GM12891 (cell line): Measurements from ENCODE around the gene NINJ2.

ENCODE experiments used
- DNase-seq: peaks from one replicate; pipeline ENCODE4 v3.0.0; 2011; ENCODE audit warnings: low spot score; ENCODE audit not compliant: insufficient read length
- FAIRE-seq: peaks from 2 replicates; lab custom pipeline; 2011; peaks lifted over from hg19 to GRCh38; lab: Jason Lieb, UNC
- PAX5 ChIP-seq: IDR thresholded peaks from 2 replicates; pipeline ENCODE4 v1.6.1; 2011; ENCODE audit warnings: low read length, moderate library complexity, mild to moderate bottlenecking; ENCODE audit not compliant: insufficient read depth, severe bottlenecking
- POLR2A ChIP-seq: IDR thresholded peaks from 2 replicates; pipeline ENCODE4 v1.6.1; 2011; ENCODE audit warnings: low read depth, low read length, control low read depth
- POLR2AphosphoS5 ChIP-seq: IDR thresholded peaks from 2 replicates; pipeline ENCODE4 v1.6.1; 2011; ENCODE audit warnings: low read depth, low read length, control low read depth
- POU2F2 ChIP-seq: IDR thresholded peaks from 2 replicates; pipeline ENCODE4 v1.6.1; 2011; ENCODE audit warnings: low read depth, mild to moderate bottlenecking, control low read depth, low read length, moderate library complexity
- SPI1 ChIP-seq: IDR thresholded peaks from 2 replicates; pipeline ENCODE4 v1.6.1; 2011; ENCODE audit warnings: low read depth, low read length, control low read depth
- TAF1 ChIP-seq: IDR thresholded peaks from 2 replicates; pipeline ENCODE4 v1.6.1; 2011; ENCODE audit warnings: low read depth, low read length, control low read depth

NINJ2 gene

DNA sequence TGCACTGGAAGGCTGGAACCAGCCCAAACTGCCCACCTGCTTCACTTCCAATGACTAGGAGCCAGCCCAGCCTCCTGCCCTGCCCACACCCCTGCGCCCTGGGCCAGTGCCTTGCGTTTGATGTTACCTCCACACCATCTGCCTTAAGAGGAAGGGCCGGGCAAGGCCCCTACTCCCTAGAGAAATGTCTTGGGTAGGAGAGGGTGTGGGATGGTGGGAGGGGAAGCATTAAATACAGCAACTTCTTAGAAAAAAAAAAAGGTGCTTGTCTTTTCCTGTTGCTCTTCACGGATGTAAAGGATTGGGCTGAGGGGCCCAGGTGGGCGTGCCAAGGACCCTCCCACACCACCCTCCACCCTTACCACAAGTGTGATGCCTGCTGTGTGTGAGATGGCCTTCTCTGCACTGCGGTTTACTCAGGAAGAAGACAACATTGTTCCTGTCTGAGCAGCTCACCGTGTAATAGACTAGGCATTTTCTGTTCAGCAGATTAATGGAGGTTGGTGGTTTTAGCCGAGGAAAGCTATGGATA is 99.9 kb downstream of the NINJ2 start:
- TF ChIP-seq SPI1 (no peak), POLR2A (no peak), POU2F2 (no peak), TAF1 (no peak), PAX5 (no peak), POLR2AphosphoS5 (no peak)
- peak; percentile 88 for FAIRE-seq
- DNase-seq, result no peak

DNA sequence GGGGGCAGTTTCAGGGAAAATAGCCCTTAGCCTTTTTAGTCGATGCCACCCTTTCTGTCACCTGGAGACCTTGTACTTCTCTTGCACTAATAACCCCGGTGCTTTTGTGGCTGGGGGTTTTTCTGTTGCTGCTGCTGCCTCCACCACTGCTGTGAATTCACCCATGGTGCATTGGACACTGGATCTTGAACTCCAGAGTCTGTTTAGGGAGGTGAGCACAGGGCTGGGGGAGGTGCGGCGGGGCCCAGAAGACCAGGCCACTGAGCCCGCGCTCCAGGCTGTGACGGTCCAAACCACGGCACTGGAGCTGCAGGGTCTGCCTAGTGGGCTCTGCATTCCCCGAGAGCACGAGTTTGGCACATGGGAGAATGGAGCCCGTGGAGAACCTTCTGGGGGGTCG is 100.6 kb downstream of the NINJ2 start:
- TF ChIP-seq SPI1 (no peak), PAX5 (no peak), POU2F2 (no peak), POLR2AphosphoS5 (no peak), TAF1 (no peak), POLR2A (no peak)
- FAIRE-seq (no peak), DNase-seq (no peak)

DNA sequence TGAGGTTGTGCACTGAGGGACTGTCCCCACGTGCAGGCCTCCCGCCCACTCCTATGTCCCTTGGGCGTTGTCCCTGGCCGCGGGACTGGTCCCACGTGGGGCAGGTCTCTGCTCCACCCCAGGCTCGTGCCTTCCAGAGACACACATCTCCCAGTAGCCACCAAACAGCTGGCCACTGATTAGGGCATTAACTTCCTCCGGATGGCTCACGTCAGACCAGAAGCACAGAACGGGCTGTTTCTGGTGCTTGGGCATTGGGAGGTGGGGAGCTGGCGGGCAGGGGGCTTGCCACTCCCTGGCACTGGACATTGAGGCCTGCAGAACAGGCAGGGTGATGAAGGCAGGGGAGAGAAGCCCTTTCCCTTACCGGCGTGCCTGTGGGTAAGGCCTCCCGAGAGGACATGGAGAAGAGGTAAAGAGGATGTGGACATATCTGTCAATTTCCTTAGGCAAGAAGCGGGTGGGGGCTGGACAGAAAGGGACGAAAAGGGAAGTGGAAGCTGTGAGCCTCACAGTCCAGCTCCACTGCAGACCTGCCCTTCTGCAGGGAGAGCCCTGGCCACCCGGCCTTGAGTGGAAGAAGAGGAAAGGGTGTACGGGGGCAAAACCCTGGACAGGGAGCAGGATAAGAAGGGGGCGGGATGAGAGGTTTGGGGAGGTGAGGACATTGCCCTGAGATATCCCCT is 101.2 kb downstream of the NINJ2 start:
- FAIRE-seq, result no peak
- TF ChIP-seq SPI1, result peak; percentile 73
- no peak for TF ChIP-seq POU2F2
- DNase-seq, result no peak

DNA sequence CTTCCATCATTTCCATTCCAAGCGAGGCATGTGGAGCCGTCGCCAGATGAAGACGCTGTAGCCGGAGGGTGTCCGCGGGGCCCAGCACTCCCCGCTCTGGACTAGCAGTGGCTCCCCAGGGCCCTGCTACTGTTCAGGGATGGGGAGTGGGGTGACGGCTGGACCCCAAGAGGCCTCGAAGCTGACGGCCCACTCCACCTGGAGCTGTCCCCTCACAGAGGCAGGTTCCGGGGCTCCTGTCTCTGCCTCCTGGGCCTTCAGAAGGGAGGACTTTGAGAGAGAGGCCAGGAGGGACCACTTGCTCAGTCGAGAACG is 101.9 kb downstream of the NINJ2 start:
- FAIRE-seq, result no peak
- no peak for DNase-seq
- TF ChIP-seq TAF1, result no peak

DNA sequence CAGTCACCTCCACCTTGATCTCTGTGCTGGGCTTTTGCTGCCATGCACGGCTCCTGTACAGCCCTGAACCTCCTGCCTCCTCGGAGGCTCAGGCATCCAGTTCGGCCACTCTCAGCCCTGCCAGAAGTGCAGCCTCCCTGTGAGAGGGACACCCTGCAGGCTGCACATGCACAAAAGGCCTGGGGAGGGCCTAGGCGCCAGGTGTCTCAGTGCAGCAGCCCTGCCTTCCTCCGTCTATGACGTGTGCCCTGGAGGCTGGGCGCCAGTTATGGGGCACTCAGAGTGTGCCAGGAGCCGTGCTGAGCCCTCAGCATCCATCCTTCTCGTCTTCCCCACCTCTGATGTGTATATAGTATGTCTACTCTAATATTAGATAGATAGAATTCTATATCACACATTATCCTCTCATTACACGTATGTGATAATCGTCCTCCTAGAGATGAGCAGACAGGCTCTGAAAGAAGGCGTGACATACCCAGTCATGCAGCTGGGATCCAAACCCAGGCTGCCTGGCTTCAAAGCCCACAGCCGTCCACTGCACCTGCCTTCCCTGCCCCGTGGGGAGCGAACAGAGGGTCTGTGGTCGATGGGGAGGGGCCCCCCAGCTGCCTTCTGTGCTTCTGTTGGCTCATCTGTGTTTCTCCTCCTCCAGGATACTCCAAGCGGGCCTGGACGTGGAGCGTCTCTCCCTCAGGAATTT is 102.4 kb downstream of the NINJ2 start:
- DNase-seq (no peak), FAIRE-seq (no peak)
- TF ChIP-seq POU2F2 (no peak), TAF1 (no peak), PAX5 (no peak), POLR2A (no peak), SPI1 (no peak), POLR2AphosphoS5 (no peak)

DNA sequence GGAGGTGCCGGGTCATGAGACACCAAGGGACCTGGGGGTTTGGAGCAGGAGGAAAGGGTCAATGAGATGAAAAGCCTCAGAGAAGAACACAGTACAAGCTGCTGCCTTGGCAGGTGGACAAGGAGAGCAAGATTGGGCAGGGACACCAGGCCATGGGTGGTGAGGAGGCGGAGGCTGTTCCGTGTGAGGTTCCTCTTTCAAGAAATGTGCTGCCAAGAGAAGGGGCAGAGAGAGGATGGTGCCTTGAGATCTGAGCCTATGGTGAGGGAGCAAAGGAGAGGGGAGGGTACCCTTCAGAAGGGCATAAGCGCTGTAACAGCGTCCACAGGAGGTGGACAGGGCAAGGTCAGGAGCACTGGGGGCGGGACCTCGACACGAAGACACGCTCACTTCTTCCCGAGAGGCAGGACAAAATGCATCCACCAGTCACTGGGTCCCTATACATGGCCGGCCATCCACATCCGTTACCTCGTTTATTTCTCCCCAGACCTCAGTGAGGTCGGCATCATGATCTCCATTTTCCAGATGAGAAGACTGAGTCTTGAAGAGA is 103.3 kb downstream of the NINJ2 start:
- no peak for DNase-seq
- no peak for FAIRE-seq
- TF ChIP-seq POLR2AphosphoS5 (no peak), SPI1 (no peak), PAX5 (no peak), POU2F2 (no peak), POLR2A (no peak), TAF1 (no peak)

DNA sequence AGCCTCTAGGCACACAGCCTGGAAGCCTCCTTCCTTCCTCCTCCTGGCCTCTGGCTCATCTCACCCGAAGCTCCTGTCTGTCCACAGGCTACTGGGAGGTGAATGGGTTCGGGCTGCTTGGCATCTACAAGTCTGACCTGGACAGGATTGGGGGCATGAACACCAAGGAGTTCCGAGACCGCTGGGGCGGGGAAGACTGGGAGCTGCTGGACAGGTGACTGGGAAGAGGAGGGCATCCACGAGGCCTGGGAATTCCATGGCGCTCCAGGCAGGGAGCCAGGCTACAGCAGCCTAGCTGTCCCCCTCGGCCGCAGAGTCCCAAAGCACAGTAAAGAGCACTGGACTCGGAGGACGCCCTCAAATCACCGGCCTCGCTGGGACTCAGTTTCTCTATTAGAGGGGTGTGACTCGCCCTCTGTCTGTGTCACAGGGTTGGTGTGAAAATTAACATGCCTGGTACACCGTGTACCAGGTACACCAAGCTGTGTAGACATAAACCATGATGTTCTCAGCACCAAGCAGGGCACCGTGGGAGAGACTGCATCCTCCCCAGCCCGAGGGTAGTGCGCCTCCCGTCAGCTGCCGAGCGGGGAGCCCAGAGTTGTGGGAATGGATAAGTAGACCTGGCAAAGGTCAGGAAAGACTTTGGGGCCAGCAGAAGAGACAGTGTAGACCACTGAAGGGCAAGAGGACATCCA is 103.9 kb downstream of the NINJ2 start:
- DNase-seq, result no peak
- no peak for FAIRE-seq
- TF ChIP-seq PAX5, result no peak
- no peak for TF ChIP-seq POLR2A
- TF ChIP-seq TAF1, result no peak
- no peak for TF ChIP-seq POU2F2
- TF ChIP-seq POLR2AphosphoS5, result no peak
- TF ChIP-seq SPI1, result no peak

DNA sequence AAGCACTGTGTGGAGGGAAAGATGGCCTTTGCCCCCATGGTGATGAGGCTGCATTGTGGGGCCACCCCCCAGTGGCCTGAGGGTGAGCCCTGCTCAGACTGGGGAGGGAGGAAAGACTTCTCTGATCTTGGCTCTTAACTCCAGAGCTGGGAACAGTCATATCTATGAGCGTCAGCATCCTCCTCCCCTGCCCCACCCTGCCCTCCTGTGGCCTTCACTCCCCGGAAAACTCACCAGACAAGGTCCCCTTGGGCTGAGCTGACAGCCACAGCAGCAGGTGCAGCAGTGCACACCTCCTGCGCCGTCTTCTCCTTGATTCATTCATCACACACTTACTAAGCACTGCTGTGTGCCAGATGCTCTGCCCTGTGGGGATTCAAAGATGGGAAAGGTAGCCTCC is 104.7 kb downstream of the NINJ2 start:
- FAIRE-seq (no peak), DNase-seq (no peak)
- no peak for TF ChIP-seq SPI1
- TF ChIP-seq POLR2A, result no peak
- TF ChIP-seq TAF1, result no peak
- no peak for TF ChIP-seq POLR2AphosphoS5
- TF ChIP-seq POU2F2, result no peak
- TF ChIP-seq PAX5, result no peak

DNA sequence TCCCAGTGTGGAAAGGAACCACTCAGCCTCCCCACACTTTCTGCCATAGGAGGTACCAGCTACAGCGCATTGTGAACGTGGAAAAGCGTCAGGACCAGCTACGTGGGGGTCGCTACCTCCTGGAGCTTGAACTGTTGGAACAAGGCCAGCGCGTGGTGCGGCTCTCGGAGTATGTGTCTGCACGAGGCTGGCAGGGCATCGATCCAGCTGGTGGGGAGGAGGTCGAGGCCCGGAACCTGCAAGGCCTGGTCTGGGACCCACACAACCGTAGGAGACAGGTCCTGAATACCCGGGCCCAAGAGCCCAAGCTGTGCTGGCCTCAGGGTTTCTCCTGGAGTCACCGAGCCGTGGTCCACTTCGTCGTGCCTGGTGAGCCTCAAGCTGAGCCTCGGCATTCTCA is 106.7 kb downstream of the NINJ2 start:
- no peak for DNase-seq
- FAIRE-seq, result no peak
- TF ChIP-seq TAF1, result no peak
- TF ChIP-seq POLR2AphosphoS5, result no peak
- TF ChIP-seq SPI1, result no peak

DNA sequence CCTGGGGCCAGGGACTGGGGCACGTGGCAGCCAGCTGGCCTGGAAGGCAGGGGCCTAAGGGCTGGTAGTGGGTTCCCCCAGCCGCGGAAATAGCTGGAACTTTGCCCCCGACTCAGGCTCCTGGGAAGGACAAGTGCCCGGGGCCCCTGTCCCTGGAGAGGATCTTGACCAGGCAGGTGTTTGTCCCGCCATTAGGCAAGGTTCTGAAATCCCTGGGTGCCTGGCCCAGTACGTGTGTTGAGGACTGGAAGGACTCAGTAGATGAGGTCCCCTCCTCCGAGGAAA is 109.3 kb downstream of the NINJ2 start:
- FAIRE-seq, result no peak
- TF ChIP-seq POLR2A (no peak), PAX5 (no peak)
- no peak for DNase-seq
